ENCODE measurements around the gene FRRS1L.

Gene FRRS1L

DNA sequence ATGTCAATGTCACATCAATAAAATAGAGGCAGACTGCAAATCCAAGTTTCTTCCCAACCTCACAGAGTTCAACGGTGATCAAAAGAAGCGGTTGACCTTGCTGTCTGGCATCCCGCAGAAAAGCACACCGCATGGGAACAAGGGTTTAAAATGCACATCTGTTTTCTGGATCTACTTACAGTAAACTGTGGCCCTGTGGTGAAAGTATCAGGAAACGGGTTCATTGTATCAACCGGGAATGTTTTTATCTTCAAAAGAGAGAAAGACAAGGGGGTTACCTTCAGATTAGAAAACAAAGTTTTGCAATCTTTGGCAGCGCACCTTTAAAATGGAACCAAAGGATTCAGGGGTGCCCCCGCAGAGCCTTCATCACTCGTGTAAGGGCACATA lies 15.5 kb upstream of the FRRS1L start:
- TF ChIP-seq, protein P1, sequence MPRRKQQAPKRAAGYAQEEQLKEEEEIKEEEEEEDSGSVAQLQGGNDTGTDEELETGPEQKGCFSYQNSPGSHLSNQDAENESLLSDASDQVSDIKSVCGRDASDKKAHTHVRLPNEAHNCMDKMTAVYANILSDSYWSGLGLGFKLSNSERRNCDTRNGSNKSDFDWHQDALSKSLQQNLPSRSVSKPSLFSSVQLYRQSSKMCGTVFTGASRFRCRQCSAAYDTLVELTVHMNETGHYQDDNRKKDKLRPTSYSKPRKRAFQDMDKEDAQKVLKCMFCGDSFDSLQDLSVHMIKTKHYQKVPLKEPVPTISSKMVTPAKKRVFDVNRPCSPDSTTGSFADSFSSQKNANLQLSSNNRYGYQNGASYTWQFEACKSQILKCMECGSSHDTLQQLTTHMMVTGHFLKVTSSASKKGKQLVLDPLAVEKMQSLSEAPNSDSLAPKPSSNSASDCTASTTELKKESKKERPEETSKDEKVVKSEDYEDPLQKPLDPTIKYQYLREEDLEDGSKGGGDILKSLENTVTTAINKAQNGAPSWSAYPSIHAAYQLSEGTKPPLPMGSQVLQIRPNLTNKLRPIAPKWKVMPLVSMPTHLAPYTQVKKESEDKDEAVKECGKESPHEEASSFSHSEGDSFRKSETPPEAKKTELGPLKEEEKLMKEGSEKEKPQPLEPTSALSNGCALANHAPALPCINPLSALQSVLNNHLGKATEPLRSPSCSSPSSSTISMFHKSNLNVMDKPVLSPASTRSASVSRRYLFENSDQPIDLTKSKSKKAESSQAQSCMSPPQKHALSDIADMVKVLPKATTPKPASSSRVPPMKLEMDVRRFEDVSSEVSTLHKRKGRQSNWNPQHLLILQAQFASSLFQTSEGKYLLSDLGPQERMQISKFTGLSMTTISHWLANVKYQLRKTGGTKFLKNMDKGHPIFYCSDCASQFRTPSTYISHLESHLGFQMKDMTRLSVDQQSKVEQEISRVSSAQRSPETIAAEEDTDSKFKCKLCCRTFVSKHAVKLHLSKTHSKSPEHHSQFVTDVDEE (CRISPR knock-in tag; IDR thresholded peaks at IDR 0.05) = no peak
- TF ChIP-seq CSDC2 (CRISPR knock-in tag; IDR thresholded peaks at IDR 0.05) = no peak
- no peak for TF ChIP-seq TOX (CRISPR knock-in tag; IDR thresholded peaks at IDR 0.05; ENCODE audit: borderline replicate concordance)
- TF ChIP-seq ZFP3 (CRISPR knock-in tag; IDR thresholded peaks at IDR 0.05) = no peak
- no peak for TF ChIP-seq CREB5 (CRISPR knock-in tag; IDR thresholded peaks at IDR 0.05; ENCODE audit: low read depth)
- no peak for TF ChIP-seq ISL1 (CRISPR knock-in tag; IDR thresholded peaks at IDR 0.05)
- no peak for TF ChIP-seq RARB (CRISPR knock-in tag; IDR thresholded peaks at IDR 0.05)
- TF ChIP-seq TCF4 (CRISPR knock-in tag; IDR thresholded peaks at IDR 0.05; ENCODE audit: borderline replicate concordance) = no peak
- ATAC-seq = no peak

DNA sequence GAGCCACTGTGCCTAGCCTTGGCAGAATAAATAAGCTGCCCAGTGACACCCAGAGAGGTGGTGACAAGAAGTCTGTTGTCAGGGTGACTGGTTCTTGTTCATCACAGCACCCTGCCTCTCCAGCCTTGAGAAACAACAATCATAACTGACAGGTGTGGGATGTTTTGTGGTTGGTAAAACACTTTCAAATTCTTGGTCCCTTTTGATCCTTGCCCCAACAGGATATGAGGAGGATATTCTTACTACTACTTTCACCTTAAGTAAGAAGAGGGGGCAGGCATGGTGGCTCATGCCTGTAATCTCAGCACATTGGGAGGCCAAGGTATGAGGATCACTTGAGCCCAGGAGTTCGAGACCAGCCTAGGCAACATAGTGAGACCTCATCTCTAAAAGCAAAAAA lies 14.2 kb upstream of the FRRS1L start:
- ATAC-seq = no peak
- TF ChIP-seq GLIS3 (CRISPR knock-in tag; IDR thresholded peaks at IDR 0.05) = no peak
- TF ChIP-seq ZC3H10 (CRISPR knock-in tag; IDR thresholded peaks at IDR 0.05) = no peak
- TF ChIP-seq ZNF70 (CRISPR knock-in tag; IDR thresholded peaks at IDR 0.05) = no peak
- TF ChIP-seq, protein P1 (CRISPR knock-in tag; IDR thresholded peaks at IDR 0.05) = no peak
- no peak for TF ChIP-seq RARB (CRISPR knock-in tag; IDR thresholded peaks at IDR 0.05)
- TF ChIP-seq PPARA (CRISPR knock-in tag; IDR thresholded peaks at IDR 0.05; ENCODE audit: borderline replicate concordance) = no peak

- ATAC-seq = no peak
- TF ChIP-seq CSDC2 (CRISPR knock-in tag; IDR thresholded peaks at IDR 0.05) (no peak), SNAI2 (CRISPR knock-in tag; IDR thresholded peaks at IDR 0.05) (no peak), ESRRG (CRISPR knock-in tag; IDR thresholded peaks at IDR 0.05) (no peak), RARB (CRISPR knock-in tag; IDR thresholded peaks at IDR 0.05) (no peak), ZFP3 (CRISPR knock-in tag; IDR thresholded peaks at IDR 0.05) (no peak), ZNF565 (CRISPR knock-in tag; conservative IDR thresholded peaks at IDR 0.05; ENCODE audit: low read depth) (no peak), BACH2 (CRISPR knock-in tag; IDR thresholded peaks at IDR 0.05; ENCODE audit: borderline replicate concordance) (no peak), PPARA (CRISPR knock-in tag; IDR thresholded peaks at IDR 0.05; ENCODE audit: borderline replicate concordance) (no peak), GLIS3 (CRISPR knock-in tag; IDR thresholded peaks at IDR 0.05) (no peak), CSRNP3 (CRISPR knock-in tag; IDR thresholded peaks at IDR 0.05) (no peak), TOX (CRISPR knock-in tag; IDR thresholded peaks at IDR 0.05; ENCODE audit: borderline replicate concordance) (no peak), ARNTL (CRISPR knock-in tag; IDR thresholded peaks at IDR 0.05; ENCODE audit: borderline replicate concordance, low read depth) (no peak), ZNF8 (CRISPR knock-in tag; IDR thresholded peaks at IDR 0.05) (no peak), ISL1 (CRISPR knock-in tag; IDR thresholded peaks at IDR 0.05) (no peak), CREB5 (CRISPR knock-in tag; IDR thresholded peaks at IDR 0.05; ENCODE audit: low read depth) (no peak), ZFP30 (CRISPR knock-in tag; IDR thresholded peaks at IDR 0.05) (no peak), TCF4 (CRISPR knock-in tag; IDR thresholded peaks at IDR 0.05; ENCODE audit: borderline replicate concordance) (no peak)
- TF ChIP-seq, protein P1 (CRISPR knock-in tag; IDR thresholded peaks at IDR 0.05) = no peak
- TF ChIP-seq, protein P2, sequence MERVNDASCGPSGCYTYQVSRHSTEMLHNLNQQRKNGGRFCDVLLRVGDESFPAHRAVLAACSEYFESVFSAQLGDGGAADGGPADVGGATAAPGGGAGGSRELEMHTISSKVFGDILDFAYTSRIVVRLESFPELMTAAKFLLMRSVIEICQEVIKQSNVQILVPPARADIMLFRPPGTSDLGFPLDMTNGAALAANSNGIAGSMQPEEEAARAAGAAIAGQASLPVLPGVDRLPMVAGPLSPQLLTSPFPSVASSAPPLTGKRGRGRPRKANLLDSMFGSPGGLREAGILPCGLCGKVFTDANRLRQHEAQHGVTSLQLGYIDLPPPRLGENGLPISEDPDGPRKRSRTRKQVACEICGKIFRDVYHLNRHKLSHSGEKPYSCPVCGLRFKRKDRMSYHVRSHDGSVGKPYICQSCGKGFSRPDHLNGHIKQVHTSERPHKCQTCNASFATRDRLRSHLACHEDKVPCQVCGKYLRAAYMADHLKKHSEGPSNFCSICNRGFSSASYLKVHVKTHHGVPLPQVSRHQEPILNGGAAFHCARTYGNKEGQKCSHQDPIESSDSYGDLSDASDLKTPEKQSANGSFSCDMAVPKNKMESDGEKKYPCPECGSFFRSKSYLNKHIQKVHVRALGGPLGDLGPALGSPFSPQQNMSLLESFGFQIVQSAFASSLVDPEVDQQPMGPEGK (CRISPR knock-in tag; IDR thresholded peaks at IDR 0.05; ENCODE audit: borderline replicate concordance) = no peak
Measured at GRCh38 chr9:109179801-109180523, 12.9 kb upstream of the FRRS1L start.

Measured in SK-N-SH treated with all-trans-retinoic acid at 6 μM for 48 hours (cell line).